Activated CD4-positive, alpha-beta memory T cell treated with anti-CD3 and anti-CD28 coated beads, Interleukin-2, amount 10 ng/mL, durations not matched to agents 7 days and 5 days (primary cell): ENCODE results near the gene C2orf92. TPM values are rescaled to one million over a fixed set of nuclear protein-coding genes. Genes with fewer than 3 reads are reported as not detected.

ENCODE experiments used
- CTCF ChIA-PET: fragments of 350-600 bp; sonication (Branson Sonifier 250); formaldehyde crosslinking; loops from one replicate; lab custom pipeline; 2021; ENCODE audit warnings: antibody characterized with exemption, inconsistent platforms; lab: Charles Lee
- POLR2A ChIA-PET: fragments of 350-600 bp; sonication (Branson Sonifier 250); formaldehyde crosslinking; loops from one replicate; lab custom pipeline; 2021; ENCODE audit warnings: antibody characterized with exemption; lab: Charles Lee
- DNase-seq: peaks from one replicate; pipeline ENCODE4 v3.0.0-alpha.2; 2020
- H3K27ac Mint-ChIP-seq: one replicate; pipeline ENCODE4 v1.8.0; 2021; ENCODE audit warnings: mild to moderate bottlenecking, mixed read lengths
- H3K27me3 Mint-ChIP-seq: one replicate; pipeline ENCODE4 v1.8.0; 2021; ENCODE audit warnings: mixed read lengths
- H3K36me3 Mint-ChIP-seq: one replicate; pipeline ENCODE4 v1.8.0; 2021; ENCODE audit warnings: low read depth, mixed read lengths
- H3K4me1 Mint-ChIP-seq: one replicate; pipeline ENCODE4 v1.8.0; 2021; ENCODE audit warnings: mixed read lengths
- H3K4me3 Mint-ChIP-seq: one replicate; pipeline ENCODE4 v1.8.0; 2021; ENCODE audit warnings: mild to moderate bottlenecking, mixed read lengths
- H3K9me3 Mint-ChIP-seq: one replicate; pipeline ENCODE4 v1.8.0; 2021; ENCODE audit warnings: mixed read lengths
- total RNA-seq, 2 experiments: library from RNA; stranded (reverse); gene quantifications; one replicate each; pipeline ENCODE4 v1.2.3, GENCODE V29; 2021

Gene C2orf92
- total RNA-seq, 2 experiments from 2014 or later, result 9.8 to 12.4 TPM

DNA sequence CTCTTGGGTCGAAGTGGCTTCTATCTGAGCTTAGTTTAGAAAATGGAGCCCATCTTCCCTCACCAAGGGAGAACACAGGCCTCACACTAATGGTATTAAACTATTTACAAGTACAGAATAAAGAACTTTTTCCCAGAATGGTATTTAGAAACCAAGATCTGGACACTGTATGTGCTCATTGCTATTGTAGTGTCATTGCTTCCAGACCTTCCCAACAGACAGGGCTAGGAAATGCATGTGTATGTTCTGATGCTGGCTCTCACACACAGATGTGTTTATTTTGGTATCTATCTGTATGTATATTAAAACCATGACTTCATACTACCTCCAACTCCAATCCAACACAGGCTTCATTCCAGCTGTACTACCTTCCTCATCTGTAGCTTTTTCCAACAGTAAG lies 15.6 kb upstream of the C2orf92 start:
- POLR2A ChIA-PET, result interaction anchor here (1.4 kb wide), 1 partner anchor 10 kb away, joined by 15 read pairs; the partner anchor contains the start of gene ACTR1B
- no peaks in the 10 kb centered on the region for H3K27me3 Mint-ChIP-seq
- no peak overlapping the region for H3K27ac Mint-ChIP-seq
- H3K9me3 Mint-ChIP-seq, result no peaks in the 10 kb centered on the region
- peaks cover 46% of the 10 kb centered on the region for H3K36me3 Mint-ChIP-seq
- CTCF ChIA-PET, result no interaction called here
- no peaks in the 10 kb centered on the region for H3K4me1 Mint-ChIP-seq
- no peak overlapping the region for H3K4me3 Mint-ChIP-seq
- no peak for DNase-seq

DNA sequence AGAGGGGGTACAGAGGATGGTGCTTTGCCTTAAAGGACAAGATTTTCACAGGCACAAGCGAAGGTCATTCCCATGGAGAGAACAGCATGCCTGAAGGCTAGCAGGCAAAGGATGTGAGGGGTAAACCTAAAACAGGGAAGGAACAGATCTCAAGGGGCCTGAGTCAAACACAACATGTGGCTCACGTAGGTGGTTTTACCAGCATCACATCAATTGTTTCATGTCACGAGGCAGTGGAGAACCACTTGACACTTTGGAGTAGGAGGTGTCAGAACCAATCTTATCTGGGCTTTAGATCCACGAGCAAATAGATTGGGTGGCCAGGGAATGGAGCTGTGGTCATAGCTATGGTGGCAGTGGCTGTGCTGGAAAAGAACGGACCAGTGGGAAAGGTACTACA lies 15.2 kb upstream of the C2orf92 start:
- Mint-ChIP-seq H3K4me3 (no peak overlapping the region), H3K36me3 (peaks cover 44% of the 10 kb centered on the region), H3K9me3 (no peaks in the 10 kb centered on the region), H3K27me3 (no peaks in the 10 kb centered on the region), H3K4me1 (no peaks in the 10 kb centered on the region), H3K27ac (no peak overlapping the region)
- ChIA-PET POLR2A (interaction anchor here (1.4 kb wide), 1 partner anchor 9 kb away, joined by 15 read pairs; the partner anchor contains the start of gene ACTR1B), CTCF (no interaction called here)
- DNase-seq, result no peak

DNA sequence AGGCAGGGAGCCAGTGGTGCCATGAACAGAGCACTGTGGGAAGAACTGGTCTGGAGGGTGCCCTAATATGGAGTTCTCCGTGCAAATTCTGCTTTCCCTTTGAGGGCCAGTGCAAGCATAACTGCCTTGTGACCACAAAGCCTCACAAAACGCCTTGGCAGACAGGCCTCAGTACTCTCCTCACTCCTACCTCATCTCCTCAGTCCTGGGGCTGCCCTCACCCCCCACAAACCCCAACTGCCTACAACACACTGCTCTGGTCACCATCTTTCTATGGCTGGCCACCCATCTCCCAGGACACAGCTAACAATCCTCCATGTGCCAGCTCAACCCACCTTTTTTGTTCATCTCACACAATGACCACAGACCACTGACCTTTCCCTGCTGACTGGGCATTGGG lies 14.7 kb upstream of the C2orf92 start:
- ChIA-PET POLR2A (interaction anchor here (3.4 kb wide), 1 partner anchor 9 kb away, joined by 16 read pairs; the partner anchor contains the start of gene COX5B), CTCF (no interaction called here)
- Mint-ChIP-seq H3K27me3 (no peaks in the 10 kb centered on the region), H3K4me3 (no peak overlapping the region), H3K36me3 (peaks cover 41% of the 10 kb centered on the region), H3K27ac (no peak overlapping the region), H3K4me1 (peaks cover under 1% of the 10 kb centered on the region), H3K9me3 (no peaks in the 10 kb centered on the region)
- DNase-seq, result no peak

DNA sequence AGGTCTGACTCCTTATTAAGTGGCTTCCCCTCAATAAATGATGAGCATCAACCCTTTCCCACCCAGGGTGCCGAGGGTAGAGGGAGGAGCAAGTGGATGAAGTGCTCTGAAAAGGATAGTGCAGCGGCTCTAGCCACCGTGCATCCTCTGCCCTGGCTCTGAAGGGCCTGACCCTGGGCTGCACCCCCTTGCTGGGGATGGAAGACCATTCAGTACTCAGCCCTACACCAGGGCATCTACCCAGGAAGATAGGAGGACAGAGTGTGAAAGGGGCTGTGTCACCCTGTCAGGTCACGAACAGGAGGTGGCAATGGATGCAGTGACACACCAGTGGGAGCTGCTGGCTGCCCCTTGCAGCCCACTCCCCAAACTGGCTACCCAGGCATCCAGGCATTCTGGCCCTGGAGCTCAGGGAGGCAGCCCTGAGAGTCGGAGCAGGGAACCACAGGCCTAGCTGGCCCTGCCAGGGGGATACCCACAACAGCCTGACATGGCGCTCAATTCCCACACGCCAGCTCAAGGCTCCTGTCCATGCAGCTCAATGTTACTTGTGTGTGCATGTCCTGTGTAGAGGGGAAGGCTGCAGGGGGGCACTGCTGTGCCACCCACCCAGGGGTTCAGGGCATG lies 13.3 kb upstream of the C2orf92 start:
- H3K4me1 Mint-ChIP-seq, result peaks cover 9% of the 10 kb centered on the region
- H3K9me3 Mint-ChIP-seq, result no peaks in the 10 kb centered on the region
- H3K4me3 Mint-ChIP-seq, result no peak overlapping the region
- CTCF ChIA-PET, result interaction anchor here (1.1 kb wide), 1 partner anchor 10 kb away, joined by 3 read pairs; the partner anchor contains the start of gene COX5B
- no peaks in the 10 kb centered on the region for H3K27me3 Mint-ChIP-seq
- POLR2A ChIA-PET, result interaction anchor here (3.4 kb wide), 1 partner anchor 10 kb away, joined by 16 read pairs; the partner anchor contains the start of gene COX5B
- peaks cover 42% of the 10 kb centered on the region for H3K36me3 Mint-ChIP-seq
- no peak overlapping the region for H3K27ac Mint-ChIP-seq
- DNase-seq, result no peak

DNA sequence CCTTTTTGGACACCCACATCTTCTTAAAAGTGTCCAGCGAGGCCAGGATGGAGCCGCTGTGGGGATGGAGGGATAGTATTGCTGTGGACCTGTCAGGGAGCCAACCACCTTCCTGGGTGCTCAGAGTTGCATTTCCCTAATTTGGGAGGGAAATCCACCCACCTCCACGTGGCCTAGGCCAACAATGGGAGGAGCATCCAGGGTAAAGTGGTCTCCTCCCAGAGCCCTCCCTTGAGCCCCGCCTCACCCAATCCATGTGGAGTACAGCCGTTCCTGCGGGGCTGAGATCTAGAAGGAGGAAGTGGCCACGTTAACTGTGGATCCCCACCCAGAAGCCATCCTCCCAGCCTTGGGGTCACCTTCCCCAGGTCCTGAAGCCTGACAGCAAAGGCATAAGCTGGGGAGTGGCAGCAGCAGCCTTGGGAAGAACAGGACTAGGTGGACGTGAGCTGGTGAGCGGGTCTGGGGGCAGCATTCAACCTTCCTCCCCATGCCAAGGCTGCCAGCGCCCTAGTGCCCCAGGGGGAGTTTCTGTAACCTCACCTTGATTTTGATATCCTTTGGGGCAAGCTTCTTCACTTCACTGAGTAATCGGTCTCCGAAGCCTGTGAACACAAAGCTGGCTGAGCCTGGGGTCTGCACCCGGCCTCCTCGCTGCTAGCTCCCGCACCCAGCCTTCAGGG lies 12.5 kb upstream of the C2orf92 start:
- no peaks in the 10 kb centered on the region for H3K27me3 Mint-ChIP-seq
- peaks cover 47% of the 10 kb centered on the region for H3K36me3 Mint-ChIP-seq
- DNase-seq, result no peak
- H3K4me3 Mint-ChIP-seq, result no peak overlapping the region
- ChIA-PET POLR2A (interaction anchor here (3.4 kb wide), 1 partner anchor 11 kb away, joined by 16 read pairs; the partner anchor contains the start of gene COX5B), CTCF (interaction anchor here (1.1 kb wide), 1 partner anchor 11 kb away, joined by 3 read pairs; the partner anchor contains the start of gene COX5B)
- no peak overlapping the region for H3K27ac Mint-ChIP-seq
- H3K9me3 Mint-ChIP-seq, result no peaks in the 10 kb centered on the region
- peaks cover 17% of the 10 kb centered on the region for H3K4me1 Mint-ChIP-seq

DNA sequence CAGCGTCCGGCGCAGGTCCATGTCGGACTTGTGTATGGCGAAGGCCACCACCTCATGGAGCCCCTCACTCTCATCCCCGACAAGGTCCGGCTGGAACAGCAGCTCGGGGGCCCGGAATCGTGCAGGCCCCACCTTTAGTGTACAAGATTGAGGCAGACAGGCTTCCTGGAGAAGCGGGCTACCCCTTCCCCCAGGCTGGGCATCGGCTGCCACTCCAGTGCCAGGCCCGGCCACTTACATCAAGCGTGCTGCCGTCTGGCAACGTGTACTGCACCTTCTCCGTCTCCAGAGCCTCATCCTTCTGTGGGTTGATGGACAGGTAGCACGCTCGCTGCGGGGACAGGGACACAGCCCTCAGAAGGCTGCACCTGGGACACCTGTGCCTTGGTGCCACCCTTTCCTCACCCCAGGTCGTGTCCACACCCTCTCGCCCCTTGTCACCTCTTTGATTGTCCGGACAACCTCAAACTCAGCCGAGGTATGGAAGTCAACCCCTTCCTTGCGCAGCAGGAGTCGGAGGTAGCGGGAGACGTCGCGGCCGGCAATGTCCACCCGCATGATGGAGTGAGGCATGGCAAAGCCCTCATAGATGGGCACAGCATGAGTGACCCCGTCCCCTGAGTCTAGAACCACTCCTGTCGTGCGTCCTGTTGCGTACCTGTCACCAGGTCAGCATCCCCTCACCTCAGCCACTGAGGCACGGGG lies 11.4 kb upstream of the C2orf92 start:
- H3K27ac Mint-ChIP-seq, result no peak overlapping the region
- H3K36me3 Mint-ChIP-seq, result peaks cover 52% of the 10 kb centered on the region
- H3K9me3 Mint-ChIP-seq, result no peaks in the 10 kb centered on the region
- no peak overlapping the region for H3K4me3 Mint-ChIP-seq
- ChIA-PET CTCF (no interaction called here), POLR2A (interaction anchor here (3.4 kb wide), 1 partner anchor 12 kb away, joined by 16 read pairs; the partner anchor contains the start of gene COX5B)
- DNase-seq, result no peak
- no peaks in the 10 kb centered on the region for H3K27me3 Mint-ChIP-seq
- H3K4me1 Mint-ChIP-seq, result peaks cover 27% of the 10 kb centered on the region

DNA sequence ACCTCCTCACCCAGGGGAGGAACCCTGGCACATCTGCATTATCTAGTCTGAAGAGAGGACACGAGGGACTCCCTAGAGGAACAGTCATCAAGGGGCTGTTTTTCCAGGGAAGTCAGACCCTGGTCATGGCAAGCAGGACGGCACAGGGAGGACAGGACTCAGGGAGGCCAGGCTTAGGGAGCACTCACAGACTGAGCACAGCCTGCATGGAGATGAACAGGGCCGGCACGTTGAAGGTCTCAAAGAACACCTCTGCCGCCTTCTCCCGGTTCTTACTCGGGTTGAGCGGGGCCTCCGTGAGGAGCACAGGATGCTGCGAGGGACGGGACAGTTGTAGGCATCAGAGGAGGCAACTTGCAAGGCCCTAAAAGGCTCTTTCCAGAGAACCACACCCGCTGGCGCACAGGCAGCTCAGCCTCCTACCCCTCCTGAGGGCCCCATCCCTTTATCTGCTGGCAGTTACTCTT lies 10.8 kb upstream of the C2orf92 start:
- CTCF ChIA-PET, result no interaction called here
- Mint-ChIP-seq H3K27ac (no peak overlapping the region), H3K4me3 (no peak overlapping the region), H3K9me3 (no peaks in the 10 kb centered on the region), H3K4me1 (peaks cover 27% of the 10 kb centered on the region), H3K27me3 (no peaks in the 10 kb centered on the region), H3K36me3 (peaks cover 52% of the 10 kb centered on the region)
- DNase-seq, result no peak
- POLR2A ChIA-PET, result interaction anchor here (7.7 kb wide), 1 partner anchor 11 kb away, joined by 259 read pairs; the partner anchor contains the start of gene COX5B

DNA sequence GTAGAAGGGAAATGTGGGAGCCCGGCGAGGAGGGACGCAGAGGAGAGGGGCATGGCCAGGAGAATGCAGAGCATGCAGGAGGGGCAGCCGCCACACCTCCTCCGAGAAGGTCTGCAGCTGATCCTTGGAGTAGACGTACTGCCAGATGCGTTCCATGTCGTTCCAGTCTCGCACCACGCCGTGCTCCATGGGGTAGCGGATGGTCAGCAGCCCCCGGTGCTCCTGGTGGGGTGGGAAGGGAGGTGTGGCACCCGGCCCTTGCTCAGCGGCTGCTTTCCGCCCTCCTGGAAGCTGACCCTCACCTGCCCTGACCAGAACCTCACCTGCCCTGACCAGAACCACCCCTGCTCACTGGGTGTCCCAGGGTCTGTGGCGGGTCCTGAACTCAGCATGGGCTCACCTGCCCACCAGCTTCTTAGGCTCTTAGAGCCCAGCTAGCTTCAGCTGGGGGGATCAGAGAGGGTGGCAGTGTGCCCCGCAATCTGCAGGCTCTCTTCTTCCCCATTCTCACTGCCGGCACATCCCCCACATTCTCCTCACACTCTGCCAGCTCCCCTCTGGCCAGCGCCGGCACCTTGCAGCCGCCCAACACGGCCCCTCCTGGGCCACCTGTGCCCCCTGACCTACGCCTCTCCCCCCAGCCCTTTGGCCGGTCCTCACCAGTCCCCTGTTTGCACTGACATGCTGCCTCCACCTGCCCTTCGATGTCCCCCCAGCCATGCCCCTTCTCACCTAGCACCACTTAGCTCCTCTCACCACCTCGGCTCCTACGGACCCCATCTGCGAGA lies 10.1 kb upstream of the C2orf92 start:
- ChIA-PET CTCF (interaction anchor here (7.1 kb wide), 1 partner anchor 12 kb away, joined by 100 read pairs; the partner anchor contains the start of gene COX5B), POLR2A (interaction anchor here (7.7 kb wide), 1 partner anchor 12 kb away, joined by 259 read pairs; the partner anchor contains the start of gene COX5B)
- Mint-ChIP-seq H3K36me3 (peaks cover 49% of the 10 kb centered on the region), H3K4me1 (peaks cover 27% of the 10 kb centered on the region), H3K9me3 (no peaks in the 10 kb centered on the region), H3K4me3 (no peak overlapping the region), H3K27ac (no peak overlapping the region), H3K27me3 (no peaks in the 10 kb centered on the region)
- no peak for DNase-seq

DNA sequence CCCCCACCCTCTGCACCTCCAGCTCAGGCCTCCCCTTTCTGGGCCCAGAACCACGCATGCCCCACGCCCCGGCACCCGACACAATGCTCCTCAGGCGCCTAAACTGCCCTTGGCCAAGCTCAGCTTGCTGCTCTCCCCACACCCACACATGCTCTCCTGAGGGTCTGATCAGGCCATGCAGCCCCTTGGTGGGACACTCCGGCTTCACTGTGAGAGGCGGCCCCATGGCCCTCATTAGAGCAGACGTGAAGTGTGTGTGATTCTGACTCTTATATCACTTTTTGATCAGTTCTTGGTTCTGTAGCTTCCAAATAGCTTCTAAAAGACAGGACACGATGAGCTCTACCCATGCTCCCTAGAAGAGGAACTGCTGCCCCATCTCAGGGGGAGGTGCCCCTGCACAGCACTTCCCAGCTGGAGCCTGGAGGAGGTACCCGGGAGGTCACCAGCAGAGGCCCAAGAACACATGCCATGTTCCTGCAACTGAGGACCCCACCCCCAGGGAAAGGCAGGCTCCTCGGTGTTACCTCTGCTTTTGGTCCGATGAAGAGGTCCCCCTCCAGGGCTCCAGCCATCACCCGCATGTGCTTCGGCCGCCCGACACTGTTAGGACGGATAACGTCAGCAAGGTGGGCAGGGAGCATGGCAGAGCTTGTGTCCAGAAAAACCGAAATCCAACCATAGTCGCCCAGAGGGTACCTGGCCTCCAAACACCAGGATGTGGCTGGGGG lies 9.3 kb upstream of the C2orf92 start:
- CTCF ChIA-PET, result interaction anchor here (3.0 to 7.1 kb wide), 2 partner anchors 13 to 38 kb away, joined by 37 to 100 read pairs; partner anchors contain the start of gene COX5B
- Mint-ChIP-seq H3K27ac (no peak overlapping the region), H3K36me3 (peaks cover 44% of the 10 kb centered on the region), H3K9me3 (no peaks in the 10 kb centered on the region), H3K4me1 (peaks cover 33% of the 10 kb centered on the region), H3K27me3 (no peaks in the 10 kb centered on the region), H3K4me3 (no peak overlapping the region)
- no peak for DNase-seq
- POLR2A ChIA-PET, result interaction anchor here (7.7 kb wide), 1 partner anchor 12 kb away, joined by 259 read pairs; the partner anchor contains the start of gene COX5B

DNA sequence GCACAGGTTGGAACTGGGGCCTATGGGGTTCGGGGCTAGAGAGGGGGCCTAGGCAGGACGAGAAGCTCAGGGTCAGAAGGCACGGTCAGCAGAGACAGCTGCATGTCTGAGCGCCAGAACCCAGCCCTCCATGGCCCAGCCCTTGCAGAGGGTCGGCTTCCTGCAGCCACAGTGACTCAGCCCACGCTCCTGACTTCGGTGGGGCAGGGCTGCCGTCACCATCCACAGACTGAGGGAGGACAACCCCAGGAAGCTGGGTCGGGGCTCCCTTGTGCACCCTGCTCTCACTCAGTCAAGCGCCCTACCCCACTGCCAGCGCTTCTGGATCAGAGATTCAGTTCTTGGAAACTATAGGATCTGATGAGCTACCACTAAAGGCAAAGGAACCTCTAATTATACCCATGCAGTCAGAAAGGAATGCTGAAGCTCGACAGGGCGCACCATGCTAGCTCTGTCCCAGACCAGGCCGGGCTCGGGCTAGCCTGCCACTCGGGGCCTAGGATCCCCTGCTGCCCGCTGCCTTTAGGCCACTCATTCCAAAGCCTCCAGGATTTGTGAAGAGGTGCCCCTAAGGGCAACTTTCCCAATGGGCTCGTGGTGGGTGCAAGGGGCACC lies 8.6 kb upstream of the C2orf92 start:
- peaks cover 34% of the 10 kb centered on the region for H3K4me1 Mint-ChIP-seq
- peak overlapping the region; percentile 99 for H3K27ac Mint-ChIP-seq
- H3K27me3 Mint-ChIP-seq, result no peaks in the 10 kb centered on the region
- H3K9me3 Mint-ChIP-seq, result no peaks in the 10 kb centered on the region
- no peak for DNase-seq
- ChIA-PET CTCF (interaction anchor here (3.0 to 7.1 kb wide), 2 partner anchors 14 to 37 kb away, joined by 37 to 100 read pairs; partner anchors contain the start of gene COX5B), POLR2A (interaction anchor here (7.7 kb wide), 1 partner anchor 13 kb away, joined by 259 read pairs; the partner anchor contains the start of gene COX5B)
- no peak overlapping the region for H3K4me3 Mint-ChIP-seq
- peaks cover 43% of the 10 kb centered on the region for H3K36me3 Mint-ChIP-seq

DNA sequence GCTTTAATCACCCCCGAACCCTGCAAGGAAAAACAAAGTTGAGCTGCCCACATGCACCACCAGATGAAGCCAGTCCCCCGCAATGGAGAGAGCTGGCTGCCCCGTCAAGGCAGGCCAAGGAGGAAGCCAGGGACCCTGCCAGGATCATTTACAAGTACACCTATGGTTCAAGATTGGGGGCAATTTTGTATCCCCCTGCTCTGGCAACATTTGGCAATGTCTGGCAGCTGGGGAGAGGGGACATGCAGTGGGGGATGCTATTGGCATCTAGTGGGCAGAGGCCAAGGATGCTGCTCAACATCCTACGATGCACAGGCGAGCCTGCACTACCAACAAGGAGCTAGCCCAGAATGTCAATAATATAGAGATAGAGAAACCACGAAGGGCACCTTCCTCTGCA lies 7.6 kb upstream of the C2orf92 start:
- POLR2A ChIA-PET, result interaction anchor here (0.8 to 7.7 kb wide), 9 partner anchors 8 to 86 kb away, joined by 3 to 259 read pairs (median 10); partner anchors contain the start of genes COX5B and ZAP70
- H3K4me1 Mint-ChIP-seq, result peaks cover 34% of the 10 kb centered on the region
- peak overlapping the region; percentile 99 for H3K27ac Mint-ChIP-seq
- H3K36me3 Mint-ChIP-seq, result peaks cover 38% of the 10 kb centered on the region
- peak overlapping the region; percentile 98 for H3K4me3 Mint-ChIP-seq
- CTCF ChIA-PET, result interaction anchor here (0.7 to 7.1 kb wide), 4 partner anchors 15 to 1519 kb away, joined by 4 to 100 read pairs (median 24); partner anchors contain the start of gene COX5B
- no peaks in the 10 kb centered on the region for H3K9me3 Mint-ChIP-seq
- DNase-seq, result no peak
- no peaks in the 10 kb centered on the region for H3K27me3 Mint-ChIP-seq
